ENCODE results near the gene TMBIM1.
A peak's percentile ranks its signal among the peaks of the same experiment; 100 is the strongest.

TMBIM1 gene

GRCh38 chr2:218307415-218308090 lies 15.2 kb upstream of the TMBIM1 start:
- no peak overlapping the region for H3K4me3 ChIP-seq
- TF ChIP-seq CTCF (IDR thresholded peaks at IDR 0.05), result no peak
- DNase-seq (ENCODE audit: low spot score), result no peak
- H3K27ac ChIP-seq, result no peak overlapping the region

GRCh38 chr2:218306184-218306920 lies 14.0 kb upstream of the TMBIM1 start:
- no peak overlapping the region for H3K27ac ChIP-seq
- TF ChIP-seq CTCF (IDR thresholded peaks at IDR 0.05), result no peak
- no peak overlapping the region for H3K4me3 ChIP-seq
- DNase-seq (ENCODE audit: low spot score), result no peak

- H3K27ac ChIP-seq, result no peak overlapping the region
- no peak overlapping the region for H3K4me3 ChIP-seq
- no peak for TF ChIP-seq CTCF (IDR thresholded peaks at IDR 0.05)
- no peak for DNase-seq (ENCODE audit: low spot score)
These were observed 13.1 kb upstream of the TMBIM1 start for GRCh38 chr2:218305383-218305782.

GRCh38 chr2:218301176-218301819 lies 9.0 kb upstream of the TMBIM1 start:
- H3K27ac ChIP-seq, result no peak overlapping the region
- peak; percentile 86 for DNase-seq (ENCODE audit: low spot score)
- H3K4me3 ChIP-seq, result no peak overlapping the region
- TF ChIP-seq CTCF (IDR thresholded peaks at IDR 0.05), result peak; percentile 96

- TF ChIP-seq CTCF (IDR thresholded peaks at IDR 0.05), result no peak
- H3K4me3 ChIP-seq, result no peak overlapping the region
- no peak overlapping the region for H3K27ac ChIP-seq
- no peak for DNase-seq (ENCODE audit: low spot score)
These were observed 7.8 kb upstream of the TMBIM1 start for GRCh38 chr2:218300141-218300540.

GRCh38 chr2:218298314-218298875 lies 6.1 kb upstream of the TMBIM1 start:
- TF ChIP-seq CTCF (IDR thresholded peaks at IDR 0.05), result no peak
- Histone ChIP-seq H3K27ac (peak overlapping the region; percentile 20 to 68), H3K4me3 (no peak overlapping the region)
- no peak for DNase-seq (ENCODE audit: low spot score)
